MCF 10A (cell line): ENCODE results near the gene GOLPH3. TPM values are rescaled to one million over a fixed set of nuclear protein-coding genes. Genes with fewer than 3 reads are reported as not detected.

Experiments used
- BruUV-seq: library from RNA; stranded (reverse); fragments of 400-500 nt; replicated peaks from 2 replicates; lab custom pipeline; 2021; lab: Mats Ljungman, UMichigan
- CTCF ChIA-PET: fragments of 300-600 bp; sonication (Branson Sonifier 250); formaldehyde crosslinking; extraction: SDS; loops from one replicate; lab custom pipeline; 2021; ENCODE audit warnings: antibody characterized with exemption, inconsistent platforms; lab: Yijun Ruan, JAX
- POLR2A ChIA-PET: fragments of 300-600, 350-650 bp; sonication (Branson Sonifier 250); formaldehyde crosslinking; extraction: SDS; loops from one replicate; lab custom pipeline; 2020; ENCODE audit warnings: antibody characterized with exemption, inconsistent platforms; lab: Yijun Ruan, JAX
- DNase-seq: peaks from one replicate; pipeline ENCODE4 v3.0.0-alpha.2; 2018; ENCODE audit not compliant: unreplicated experiment
- H3K27ac Mint-ChIP-seq: one replicate; pipeline ENCODE4 v1.8.0; 2022; ENCODE audit warnings: mild to moderate bottlenecking, low read depth, mixed read lengths; ENCODE audit not compliant: unreplicated experiment
- H3K27me3 Mint-ChIP-seq: one replicate; pipeline ENCODE4 v1.8.0; 2022; ENCODE audit warnings: mixed read lengths; ENCODE audit not compliant: insufficient read depth, unreplicated experiment
- H3K36me3 Mint-ChIP-seq: one replicate; pipeline ENCODE4 v1.8.0; 2022; ENCODE audit warnings: mild to moderate bottlenecking, moderate library complexity, mixed read lengths; ENCODE audit not compliant: insufficient read depth, unreplicated experiment
- H3K4me1 Mint-ChIP-seq: one replicate; pipeline ENCODE4 v1.8.0; 2022; ENCODE audit warnings: mixed read lengths; ENCODE audit not compliant: insufficient read depth, unreplicated experiment
- H3K4me3 Mint-ChIP-seq: one replicate; pipeline ENCODE4 v1.8.0; 2022; ENCODE audit warnings: mild to moderate bottlenecking, moderate library complexity, mixed read lengths; ENCODE audit not compliant: unreplicated experiment
- H3K9me3 Mint-ChIP-seq: one replicate; pipeline ENCODE4 v1.8.0; 2022; ENCODE audit warnings: mixed read lengths; ENCODE audit not compliant: unreplicated experiment
- intact Hi-C: fragments of 100-400 bp; cut with micrococcal nuclease; formaldehyde crosslinking; loops from 2 replicates; pipeline ENCODE4 v1.14.1; 2022
- total RNA-seq: library from RNA; stranded (reverse); gene quantifications from 2 replicates; pipeline ENCODE4 v1.2.3, GENCODE V29; 2022
- TF ChIP-seq, protein P1 (sequence below): fragments of 200-600 bp; IDR thresholded peaks from one replicate; pipeline ENCODE4 v1.8.0; 2022; ENCODE audit warnings: antibody characterized with exemption, mild to moderate bottlenecking; ENCODE audit not compliant: unreplicated experiment

Gene GOLPH3
- total RNA-seq, 1 experiment from 2014 or later: 89.6 TPM

DNA sequence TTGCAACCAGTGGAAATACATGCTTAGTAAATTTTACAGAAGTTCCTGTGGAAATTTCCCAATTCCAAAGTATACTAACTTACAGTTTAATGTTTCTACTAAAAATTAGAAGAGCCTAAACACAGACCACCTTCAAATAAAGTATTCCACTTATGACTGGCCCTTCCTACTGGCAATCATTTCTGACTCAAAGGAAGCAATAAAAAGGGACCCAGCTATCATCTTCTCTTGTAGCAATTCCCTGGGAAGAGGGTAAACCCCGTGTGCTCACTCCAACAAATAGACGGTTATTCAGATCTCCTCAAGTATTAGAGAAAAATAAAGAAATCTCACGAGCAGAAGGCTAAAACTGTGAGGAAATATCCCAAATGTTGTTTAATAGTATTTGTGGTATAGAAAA is 43.3 kb downstream of the GOLPH3 start:
- DNase-seq: no peak
- ChIA-PET POLR2A (interaction anchor here (1.0 kb wide), 1 partner anchor 16 kb away, joined by 3 read pairs; no protein-coding TSS in a partner anchor), CTCF (interaction anchor here (0.6 kb wide), 1 partner anchor 1143 kb away, joined by 3 read pairs; no protein-coding TSS in a partner anchor)
- TF ChIP-seq, protein P1, sequence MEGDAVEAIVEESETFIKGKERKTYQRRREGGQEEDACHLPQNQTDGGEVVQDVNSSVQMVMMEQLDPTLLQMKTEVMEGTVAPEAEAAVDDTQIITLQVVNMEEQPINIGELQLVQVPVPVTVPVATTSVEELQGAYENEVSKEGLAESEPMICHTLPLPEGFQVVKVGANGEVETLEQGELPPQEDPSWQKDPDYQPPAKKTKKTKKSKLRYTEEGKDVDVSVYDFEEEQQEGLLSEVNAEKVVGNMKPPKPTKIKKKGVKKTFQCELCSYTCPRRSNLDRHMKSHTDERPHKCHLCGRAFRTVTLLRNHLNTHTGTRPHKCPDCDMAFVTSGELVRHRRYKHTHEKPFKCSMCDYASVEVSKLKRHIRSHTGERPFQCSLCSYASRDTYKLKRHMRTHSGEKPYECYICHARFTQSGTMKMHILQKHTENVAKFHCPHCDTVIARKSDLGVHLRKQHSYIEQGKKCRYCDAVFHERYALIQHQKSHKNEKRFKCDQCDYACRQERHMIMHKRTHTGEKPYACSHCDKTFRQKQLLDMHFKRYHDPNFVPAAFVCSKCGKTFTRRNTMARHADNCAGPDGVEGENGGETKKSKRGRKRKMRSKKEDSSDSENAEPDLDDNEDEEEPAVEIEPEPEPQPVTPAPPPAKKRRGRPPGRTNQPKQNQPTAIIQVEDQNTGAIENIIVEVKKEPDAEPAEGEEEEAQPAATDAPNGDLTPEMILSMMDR: no peak
- Mint-ChIP-seq H3K27me3 (no peaks in the 10 kb centered on the region), H3K4me3 (no peak overlapping the region), H3K36me3 (peaks cover 45% of the 10 kb centered on the region), H3K4me1 (no peaks in the 10 kb centered on the region), H3K27ac (no peak overlapping the region), H3K9me3 (no peaks in the 10 kb centered on the region)
- intact Hi-C loops: no loop called here
- BruUV-seq: no TSS peak

DNA sequence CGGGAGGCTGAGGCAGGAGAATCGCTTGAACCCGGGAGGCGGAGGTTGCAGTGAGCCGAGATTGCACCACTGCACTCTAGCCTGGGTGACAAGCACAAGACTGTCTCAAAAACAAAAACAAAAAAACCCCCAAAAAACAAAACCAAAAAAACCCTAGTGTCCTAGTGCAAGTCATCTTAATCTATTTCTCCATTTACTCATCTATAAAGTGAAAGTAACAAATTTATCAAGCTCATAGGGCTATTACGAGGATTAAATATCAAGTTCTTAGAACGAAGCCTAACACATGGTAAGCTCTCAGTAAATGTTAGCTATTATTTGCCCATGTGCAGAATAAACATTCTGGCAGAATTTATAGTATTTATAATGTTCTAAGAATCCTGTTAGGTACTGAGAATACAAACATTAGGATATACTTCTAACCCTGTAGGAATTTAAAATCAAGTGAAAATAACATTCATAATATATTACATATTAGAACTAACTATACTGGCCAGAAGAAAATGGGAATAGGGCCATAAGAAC is 45.0 kb downstream of the GOLPH3 start:
- Mint-ChIP-seq H3K4me1 (no peaks in the 10 kb centered on the region), H3K9me3 (no peaks in the 10 kb centered on the region), H3K36me3 (peaks cover 32% of the 10 kb centered on the region), H3K27ac (no peak overlapping the region), H3K4me3 (no peak overlapping the region), H3K27me3 (no peaks in the 10 kb centered on the region)
- POLR2A ChIA-PET: interaction anchor here (0.6 kb wide), 1 partner anchor 34 kb away, joined by 3 read pairs; no protein-coding TSS in a partner anchor
- BruUV-seq: no TSS peak
- intact Hi-C loops: no loop called here
- CTCF ChIA-PET: no interaction called here
- DNase-seq: no peak
- TF ChIP-seq, protein P1: no peak

DNA sequence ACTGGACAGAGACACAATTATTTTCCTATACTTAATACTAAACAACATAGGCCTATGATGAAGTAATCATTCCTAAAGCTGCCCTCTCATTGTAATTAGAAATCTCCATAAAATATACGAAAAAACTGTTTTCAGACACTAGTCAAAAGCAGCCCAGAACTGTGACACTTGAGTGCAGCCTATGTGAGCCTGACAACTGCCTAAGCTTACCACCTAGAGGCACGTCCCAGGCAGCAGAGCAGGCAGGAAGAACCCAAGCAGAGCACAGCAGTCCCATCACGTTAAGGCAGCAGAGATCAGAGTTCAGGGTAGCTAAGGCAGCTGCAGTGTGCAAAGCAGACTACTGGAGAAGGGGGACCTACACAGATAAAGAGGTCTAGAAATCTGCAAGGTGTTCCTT is 46.4 kb downstream of the GOLPH3 start:
- TF ChIP-seq, protein P1: no peak
- intact Hi-C loops: no loop called here

DNA sequence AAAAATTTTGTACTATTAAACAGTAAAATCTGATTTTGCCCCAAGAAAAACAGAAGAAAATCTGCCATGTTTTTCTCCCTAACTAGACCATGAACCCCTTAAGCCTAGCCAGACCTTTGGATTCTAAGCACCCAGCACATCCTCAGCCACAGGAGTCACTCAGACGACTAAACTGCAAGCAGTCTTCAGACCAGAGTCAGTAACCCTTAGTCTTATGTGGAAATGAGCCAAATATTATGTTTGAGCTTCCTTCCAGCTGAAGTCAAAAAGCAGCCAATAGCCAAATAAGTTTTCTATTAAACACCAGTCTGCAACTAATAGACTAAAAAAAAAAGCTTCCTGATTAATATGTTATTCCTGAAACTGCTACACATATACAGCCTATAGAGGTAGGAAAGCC is 47.4 kb downstream of the GOLPH3 start:
- POLR2A ChIA-PET: interaction anchor here (0.6 kb wide), 2 partner anchors 11 to 145 kb away, joined by 3 read pairs; no protein-coding TSS in a partner anchor
- Mint-ChIP-seq H3K4me1 (no peaks in the 10 kb centered on the region), H3K27me3 (no peaks in the 10 kb centered on the region), H3K9me3 (no peaks in the 10 kb centered on the region), H3K36me3 (peaks cover 25% of the 10 kb centered on the region), H3K4me3 (no peak overlapping the region), H3K27ac (no peak overlapping the region)
- intact Hi-C loops: no loop called here
- CTCF ChIA-PET: no interaction called here
- TF ChIP-seq, protein P1: no peak
- DNase-seq: no peak
- no TSS peak for BruUV-seq

More for the DNA sequence above, 46.4 kb downstream of the GOLPH3 start:
- BruUV-seq: no TSS peak
- Mint-ChIP-seq H3K9me3 (no peaks in the 10 kb centered on the region), H3K4me1 (no peaks in the 10 kb centered on the region), H3K27ac (no peak overlapping the region), H3K27me3 (no peaks in the 10 kb centered on the region), H3K36me3 (peaks cover 28% of the 10 kb centered on the region), H3K4me3 (no peak overlapping the region)
- DNase-seq: no peak
- POLR2A ChIA-PET: interaction anchor here (1.1 kb wide), 1 partner anchor 10 kb away, joined by 5 read pairs; no protein-coding TSS in a partner anchor
- CTCF ChIA-PET: no interaction called here
